Measurements from ENCODE around the gene YTHDC2.

GRCh38 chr5:113518884-113519283 is 5.4 kb downstream of the YTHDC2 start:
- no peak for TF ChIP-seq CTCF (IDR thresholded peaks at IDR 0.05; ENCODE audit: low read length)
- TF ChIP-seq EZH2 (IDR thresholded peaks at IDR 0.05; ENCODE audit: borderline replicate concordance, low read length) = no peak

All from OCI-LY1 (cell line).